ENCODE results near the gene PNPLA3.

GRCh38 chr22:43893266-43893665 is 30.3 kb upstream of the PNPLA3 start:
- TF ChIP-seq POLR2A (IDR thresholded peaks at IDR 0.05) = no peak
- TF ChIP-seq, protein P1, sequence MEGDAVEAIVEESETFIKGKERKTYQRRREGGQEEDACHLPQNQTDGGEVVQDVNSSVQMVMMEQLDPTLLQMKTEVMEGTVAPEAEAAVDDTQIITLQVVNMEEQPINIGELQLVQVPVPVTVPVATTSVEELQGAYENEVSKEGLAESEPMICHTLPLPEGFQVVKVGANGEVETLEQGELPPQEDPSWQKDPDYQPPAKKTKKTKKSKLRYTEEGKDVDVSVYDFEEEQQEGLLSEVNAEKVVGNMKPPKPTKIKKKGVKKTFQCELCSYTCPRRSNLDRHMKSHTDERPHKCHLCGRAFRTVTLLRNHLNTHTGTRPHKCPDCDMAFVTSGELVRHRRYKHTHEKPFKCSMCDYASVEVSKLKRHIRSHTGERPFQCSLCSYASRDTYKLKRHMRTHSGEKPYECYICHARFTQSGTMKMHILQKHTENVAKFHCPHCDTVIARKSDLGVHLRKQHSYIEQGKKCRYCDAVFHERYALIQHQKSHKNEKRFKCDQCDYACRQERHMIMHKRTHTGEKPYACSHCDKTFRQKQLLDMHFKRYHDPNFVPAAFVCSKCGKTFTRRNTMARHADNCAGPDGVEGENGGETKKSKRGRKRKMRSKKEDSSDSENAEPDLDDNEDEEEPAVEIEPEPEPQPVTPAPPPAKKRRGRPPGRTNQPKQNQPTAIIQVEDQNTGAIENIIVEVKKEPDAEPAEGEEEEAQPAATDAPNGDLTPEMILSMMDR (IDR thresholded peaks at IDR 0.05) = no peak
- no peak for TF ChIP-seq POLR2AphosphoS5 (IDR thresholded peaks at IDR 0.05)
